OCI-LY7 (cell line): ENCODE measurements around the gene CDH9. TPM values are rescaled to one million over a fixed set of nuclear protein-coding genes. Genes with fewer than 3 reads are reported as not detected.

ENCODE experiments used
- BruUV-seq: library from RNA; stranded (reverse); fragments of 400-500 nt; replicated peaks from 2 replicates; lab custom pipeline; 2021; lab: Mats Ljungman, UMichigan
- CTCF ChIA-PET: fragments of 300-600 bp; sonication (Branson Sonifier 250); formaldehyde crosslinking; loops from one replicate; lab custom pipeline; 2022; ENCODE audit warnings: antibody characterized with exemption; ENCODE audit not compliant: unreplicated experiment; lab: Charles Lee
- POLR2A ChIA-PET: fragments of 300-600 bp; sonication (Branson Sonifier 250); formaldehyde crosslinking; loops from one replicate; lab custom pipeline; 2022; ENCODE audit warnings: antibody characterized with exemption; lab: Charles Lee
- DNase-seq: peaks from one replicate; pipeline ENCODE4 v3.0.0-alpha.2; 2015; ENCODE audit warnings: low spot score
- H2AFZ ChIP-seq: fragments of 200-600 bp; sonication (generic), shearing (Covaris generic); 2 replicates; pipeline ENCODE4 v1.6.1; 2014; ENCODE audit warnings: mild to moderate bottlenecking, antibody characterized with exemption, low read length, moderate library complexity
- H3K27ac ChIP-seq: fragments of 200-600 bp; sonication (generic); 2 replicates; pipeline ENCODE4 v1.5.1; 2014; ENCODE audit warnings: mixed run types, low read depth, mild to moderate bottlenecking, moderate library complexity, low read length, inconsistent platforms; ENCODE audit not compliant: poor library complexity, severe bottlenecking
- H3K36me3 ChIP-seq: fragments of 200-600 bp; sonication (generic); 2 replicates; pipeline ENCODE4 v1.6.1; 2014; ENCODE audit warnings: mild to moderate bottlenecking, antibody characterized with exemption, low read length, moderate library complexity, mixed read lengths; ENCODE audit not compliant: insufficient read depth
- H3K4me1 ChIP-seq: fragments of 200-600 bp; sonication (generic); 2 replicates; pipeline ENCODE4 v1.5.1; 2014; ENCODE audit warnings: mild to moderate bottlenecking, low read length; ENCODE audit not compliant: insufficient read depth, poor library complexity, severe bottlenecking
- H3K4me2 ChIP-seq: fragments of 200-600 bp; sonication (generic); 2 replicates; pipeline ENCODE4 v1.6.1; 2014; ENCODE audit warnings: mild to moderate bottlenecking, low read length
- H3K4me3 ChIP-seq: fragments of 200-600 bp; sonication (generic); 2 replicates; pipeline ENCODE4 v1.5.1; 2014; ENCODE audit warnings: mild to moderate bottlenecking, low read depth, low read length; ENCODE audit not compliant: poor library complexity, severe bottlenecking
- H3K79me2 ChIP-seq: fragments of 200-600 bp; sonication (generic); 2 replicates; pipeline ENCODE4 v1.6.1; 2016; ENCODE audit warnings: low read depth, mild to moderate bottlenecking, low read length, moderate library complexity, mixed read lengths; ENCODE audit not compliant: insufficient read depth
- H3K9me2 ChIP-seq: fragments of 200-600 bp; sonication (generic); 2 replicates; pipeline ENCODE4 v1.6.1; 2016; ENCODE audit warnings: mild to moderate bottlenecking, low read length, mixed read lengths; ENCODE audit not compliant: insufficient read depth
- H3K9me3 ChIP-seq: fragments of 200-600 bp; sonication (generic); 2 replicates; pipeline ENCODE4 v1.6.1; 2014; ENCODE audit warnings: mild to moderate bottlenecking, mixed run types, low read length, mixed read lengths
- H4K20me1 ChIP-seq: fragments of 200-600 bp; sonication (generic); 2 replicates; pipeline ENCODE4 v1.6.1; 2014; ENCODE audit warnings: mild to moderate bottlenecking, antibody characterized with exemption, low read length, moderate library complexity, mixed read lengths; ENCODE audit not compliant: insufficient read depth
- CTCF ChIP-seq: fragments of 200-600 bp; sonication (generic); conservative IDR thresholded peaks from 2 replicates; pipeline ENCODE4 v1.5.1; 2014; ENCODE audit warnings: mild to moderate bottlenecking, antibody characterized with exemption, low read length, moderate library complexity, mixed read lengths
- EZH2phosphoT487 ChIP-seq: fragments of 200-600 bp; sonication (generic); IDR thresholded peaks from 2 replicates; pipeline ENCODE4 v1.6.1; 2018; ENCODE audit warnings: low read depth, borderline replicate concordance, mild to moderate bottlenecking, mixed run types, antibody characterized with exemption, low read length, moderate library complexity, mixed read lengths
- intact Hi-C: fragments of 100-400 bp; cut with micrococcal nuclease; formaldehyde crosslinking; loops from one replicate; pipeline ENCODE4 v1.10.0; 2022; ENCODE audit not compliant: unreplicated experiment
- total RNA-seq, 2 experiments: library from RNA; depleted of rRNA in 1 of 2; stranded (reverse); fragments of >200 nt in 1 of 2; shearing (Covaris generic) in 1 of 2; gene quantifications; 2 replicates each; pipeline ENCODE4 v1.2.3, GENCODE V29; 2014 to 2022

CDH9 gene
- total RNA-seq, 2 experiments from 2014 or later = not detected

- Histone ChIP-seq H3K4me3 (no peak overlapping the region), H4K20me1 (no peaks in the 10 kb centered on the region), H3K4me2 (no peak overlapping the region), H3K4me1 (no peaks in the 10 kb centered on the region), H3K79me2 (no peaks in the 10 kb centered on the region), H3K27ac (no peak overlapping the region), H3K36me3 (no peaks in the 10 kb centered on the region), H3K9me2 (no peaks in the 10 kb centered on the region), H2AFZ (no peak overlapping the region), H3K9me3 (peaks cover 23% of the 10 kb centered on the region)
- ChIA-PET POLR2A (interaction anchor here (0.6 kb wide), 1 partner anchor 910 kb away, joined by 3 read pairs; no protein-coding TSS in a partner anchor), CTCF (no interaction called here)
- DNase-seq = no peak
- TF ChIP-seq EZH2phosphoT487 = no peak
- no peak for TF ChIP-seq CTCF
- no TSS peak for BruUV-seq
- intact Hi-C loops = no loop called here
Observed at GRCh38 chr5:27083449-27084415, 45.3 kb upstream of the CDH9 start.

- no peak for TF ChIP-seq EZH2phosphoT487
- TF ChIP-seq CTCF = no peak
- ChIA-PET POLR2A (no interaction called here), CTCF (no interaction called here)
- Histone ChIP-seq H3K79me2 (no peaks in the 10 kb centered on the region), H3K9me3 (peaks cover 23% of the 10 kb centered on the region), H3K4me2 (no peak overlapping the region), H3K4me1 (no peaks in the 10 kb centered on the region), H3K36me3 (no peaks in the 10 kb centered on the region), H3K4me3 (no peak overlapping the region), H2AFZ (no peak overlapping the region), H3K27ac (no peak overlapping the region), H3K9me2 (no peaks in the 10 kb centered on the region), H4K20me1 (no peaks in the 10 kb centered on the region)
- BruUV-seq = no TSS peak
- intact Hi-C loops = no loop called here
- DNase-seq = no peak
Observed at GRCh38 chr5:27080147-27080546, 41.8 kb upstream of the CDH9 start.

GRCh38 chr5:27062451-27062850 lies 24.1 kb upstream of the CDH9 start:
- no peaks in the 10 kb centered on the region for H3K79me2 ChIP-seq
- intact Hi-C loops = no loop called here
- DNase-seq = no peak
- no peaks in the 10 kb centered on the region for H3K9me2 ChIP-seq
- H2AFZ ChIP-seq = no peak overlapping the region
- no peak overlapping the region for H3K4me2 ChIP-seq
- TF ChIP-seq EZH2phosphoT487 = no peak
- TF ChIP-seq CTCF = no peak
- H3K27ac ChIP-seq = no peak overlapping the region
- no peaks in the 10 kb centered on the region for H4K20me1 ChIP-seq
- H3K4me3 ChIP-seq = no peak overlapping the region
- CTCF ChIA-PET = no interaction called here
- H3K9me3 ChIP-seq = 0 out of 2 replicates have a peak, but pooled peaks cover 6% of the 10 kb centered on the region
- POLR2A ChIA-PET = no interaction called here
- no peaks in the 10 kb centered on the region for H3K36me3 ChIP-seq
- no peaks in the 10 kb centered on the region for H3K4me1 ChIP-seq
- BruUV-seq = no TSS peak
